ENCODE results near the gene SLX9. TPM values are rescaled to one million over a fixed set of nuclear protein-coding genes. Genes with fewer than 3 reads are reported as not detected.

Gene SLX9
- polyA plus RNA-seq, 3 donors: 12.6 to 23.3 (median 19.8) TPM

DNA sequence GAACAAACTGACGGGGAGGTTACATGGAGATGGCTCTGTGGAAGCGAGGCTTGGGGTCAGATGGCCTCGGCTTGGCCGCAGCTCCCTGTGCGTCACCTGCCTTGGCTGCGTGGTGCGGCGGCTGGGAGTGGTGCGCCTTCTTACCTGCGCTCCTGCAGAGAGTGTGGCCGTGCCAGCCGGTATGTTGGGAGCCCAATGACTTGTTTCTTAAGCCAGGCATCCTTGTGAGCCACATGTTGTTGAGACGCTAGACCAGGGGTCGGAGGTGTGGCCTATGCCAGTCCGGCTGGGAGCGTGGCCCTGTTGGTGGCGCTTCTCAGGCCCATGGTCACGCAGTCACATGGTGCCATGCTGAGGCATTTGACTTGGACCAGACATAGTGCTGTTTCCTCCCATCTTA is 10.5 kb downstream of the SLX9 start:
- DNase-seq (ENCODE audit: extremely low read depth in 1 of 11, low read depth in 9 of 11, low spot score in 4 of 11): no peak

DNA sequence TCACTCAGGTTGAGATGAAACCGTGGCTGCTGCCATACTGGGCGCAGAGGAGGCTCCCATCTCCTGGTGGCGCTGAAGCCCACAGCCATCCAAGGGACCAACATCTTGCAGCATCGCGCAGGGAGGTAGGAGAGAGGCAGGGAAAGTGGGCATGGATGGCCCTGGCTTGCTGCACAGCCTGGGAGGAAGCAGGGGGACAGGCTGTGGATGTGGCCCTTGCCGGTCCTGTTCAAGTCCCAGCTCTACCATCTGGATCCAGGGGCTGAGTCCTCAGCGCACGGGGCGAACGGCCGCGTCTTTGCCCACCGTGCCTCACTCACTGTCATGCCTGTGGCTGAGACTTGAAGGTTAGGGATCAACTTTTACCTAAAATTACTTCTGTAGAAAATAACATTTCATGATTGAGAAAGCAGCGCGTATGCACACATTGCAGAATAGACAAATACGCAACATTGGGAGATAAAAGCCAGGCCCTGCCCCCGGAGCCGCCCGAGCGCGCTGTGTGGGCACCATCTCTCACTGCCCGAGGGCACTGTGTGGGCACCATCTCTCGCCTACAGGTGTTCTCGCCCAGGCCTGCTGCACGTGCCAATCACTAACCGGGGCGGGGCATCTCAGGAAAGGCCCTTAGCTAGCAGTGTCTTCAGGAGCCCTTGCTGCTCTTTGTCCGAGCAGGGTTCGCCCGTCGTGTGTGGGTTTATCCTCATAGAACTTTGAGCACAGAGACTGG is 11.5 kb downstream of the SLX9 start:
- DNase-seq (ENCODE audit: extremely low read depth in 1 of 11, low read depth in 9 of 11, low spot score in 4 of 11): no peak

- DNase-seq (ENCODE audit: extremely low read depth in 1 of 11, low read depth in 9 of 11, low spot score in 4 of 11): no peak
These were observed 12.5 kb downstream of the SLX9 start for GRCh38 chr21:44952116-44952928.

GRCh38 chr21:44952929-44953627 is 13.2 kb downstream of the SLX9 start:
- DNase-seq (ENCODE audit: extremely low read depth in 1 of 11, low read depth in 9 of 11, low spot score in 4 of 11): no peak

DNA sequence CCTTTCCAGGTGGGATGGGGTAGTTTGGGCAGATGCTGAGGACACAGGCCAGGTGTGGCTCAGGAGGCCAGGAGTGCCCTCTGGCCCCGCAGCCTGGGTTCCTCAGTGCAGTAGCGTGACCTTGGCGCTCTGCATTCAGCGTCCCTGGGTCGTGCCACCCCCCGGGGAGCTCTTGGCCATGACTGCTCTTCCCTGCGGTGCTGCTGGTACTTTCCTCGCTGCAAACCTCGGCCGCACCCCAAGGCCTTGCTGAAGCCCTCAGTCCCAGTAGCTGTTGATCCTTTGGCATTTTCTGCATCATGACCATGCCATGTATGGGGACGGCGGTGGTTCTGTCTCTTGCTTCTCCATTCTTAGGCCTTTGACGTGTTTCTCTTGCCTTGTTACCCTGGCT is 13.8 kb downstream of the SLX9 start:
- no peak for DNase-seq (ENCODE audit: extremely low read depth in 1 of 11, low read depth in 9 of 11, low spot score in 4 of 11)

DNA sequence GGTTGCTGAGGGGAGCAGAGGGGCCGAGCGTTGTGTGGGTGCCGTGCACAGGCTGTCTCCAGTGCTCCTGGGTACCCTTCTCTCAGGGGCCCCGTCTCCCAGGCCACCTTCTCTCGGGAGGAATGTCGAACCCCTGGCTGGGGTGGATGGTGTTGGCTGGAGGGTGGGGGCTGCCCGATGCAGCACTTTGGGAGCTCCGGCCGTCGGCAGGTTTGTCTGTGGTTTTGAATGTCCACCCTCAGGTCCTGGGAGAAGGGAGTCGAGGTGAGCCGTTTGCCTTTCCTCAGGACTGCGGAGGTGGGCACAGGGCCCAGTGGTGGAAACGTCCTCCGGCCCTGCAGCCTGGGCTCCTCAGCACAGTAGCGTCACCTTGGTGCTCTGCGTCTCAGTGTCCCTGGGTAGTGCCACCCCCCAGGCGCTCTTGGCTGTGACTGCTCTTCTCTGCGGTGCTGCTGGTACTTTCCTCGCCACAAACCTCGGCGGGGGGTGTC is 14.5 kb downstream of the SLX9 start:
- no peak for DNase-seq (ENCODE audit: extremely low read depth in 1 of 11, low read depth in 9 of 11, low spot score in 4 of 11)

DNA sequence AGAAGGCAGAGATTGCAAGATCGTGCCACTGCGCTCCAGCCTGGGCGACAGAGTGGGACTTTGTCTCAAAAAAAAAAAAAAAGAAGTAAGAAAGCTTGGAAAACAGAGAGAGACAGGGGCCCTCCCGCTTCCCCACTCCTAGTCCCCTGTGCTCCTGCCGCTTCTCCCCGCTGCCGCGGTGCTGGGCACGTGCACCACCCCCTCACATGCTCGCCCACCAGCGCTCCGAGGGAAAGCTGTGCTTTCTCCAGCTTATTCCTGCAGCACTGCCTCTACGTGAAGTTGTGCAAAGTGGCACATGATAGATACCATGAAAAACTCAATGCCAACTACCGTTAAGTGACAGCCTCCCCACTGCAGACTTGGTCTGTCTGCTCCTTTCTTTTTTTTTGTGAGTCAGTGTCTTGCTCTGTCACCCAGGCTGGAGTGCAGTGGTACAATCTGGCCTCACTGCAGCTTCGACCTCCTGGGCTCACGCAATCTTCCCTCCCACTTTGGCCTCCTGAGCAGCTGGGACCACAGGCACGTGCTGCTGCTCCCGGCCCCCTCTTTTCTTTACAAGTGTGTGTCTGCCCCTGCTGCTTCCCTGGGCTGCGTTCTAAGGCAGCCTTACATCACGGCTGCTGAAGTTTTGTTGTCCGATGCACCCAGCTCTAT is 15.4 kb downstream of the SLX9 start:
- DNase-seq (ENCODE audit: extremely low read depth in 1 of 11, low read depth in 9 of 11, low spot score in 4 of 11): no peak

DNA sequence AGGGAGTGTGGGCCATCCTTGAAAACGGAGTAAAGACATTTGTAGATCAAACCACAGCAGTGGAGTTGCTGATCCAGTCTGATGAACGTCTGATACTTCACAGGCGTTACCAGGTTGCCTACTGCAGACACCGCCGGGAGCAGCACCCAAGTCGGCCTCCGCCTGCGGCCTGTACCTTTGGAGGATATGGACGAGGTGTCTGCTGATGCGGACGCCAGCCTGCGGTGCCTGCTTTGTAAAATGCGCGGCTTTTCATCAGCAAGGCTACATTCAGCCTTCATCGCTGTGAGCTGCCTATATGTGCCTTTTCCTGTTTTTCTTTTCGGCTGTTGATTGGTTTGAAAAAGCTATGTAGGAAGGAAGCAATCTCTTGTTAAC is 16.0 kb downstream of the SLX9 start:
- no peak for DNase-seq (ENCODE audit: extremely low read depth in 1 of 11, low read depth in 9 of 11, low spot score in 4 of 11)

- DNase-seq (ENCODE audit: extremely low read depth in 1 of 11, low read depth in 9 of 11, low spot score in 4 of 11): no peak
These were observed 16.7 kb downstream of the SLX9 start for GRCh38 chr21:44956356-44957046.

GRCh38 chr21:44957047-44957831 is 17.4 kb downstream of the SLX9 start:
- no peak for DNase-seq (ENCODE audit: extremely low read depth in 1 of 11, low read depth in 9 of 11, low spot score in 4 of 11)

GRCh38 chr21:44957901-44958451 is 18.1 kb downstream of the SLX9 start:
- DNase-seq (ENCODE audit: extremely low read depth in 1 of 11, low read depth in 9 of 11, low spot score in 4 of 11): no peak

DNA sequence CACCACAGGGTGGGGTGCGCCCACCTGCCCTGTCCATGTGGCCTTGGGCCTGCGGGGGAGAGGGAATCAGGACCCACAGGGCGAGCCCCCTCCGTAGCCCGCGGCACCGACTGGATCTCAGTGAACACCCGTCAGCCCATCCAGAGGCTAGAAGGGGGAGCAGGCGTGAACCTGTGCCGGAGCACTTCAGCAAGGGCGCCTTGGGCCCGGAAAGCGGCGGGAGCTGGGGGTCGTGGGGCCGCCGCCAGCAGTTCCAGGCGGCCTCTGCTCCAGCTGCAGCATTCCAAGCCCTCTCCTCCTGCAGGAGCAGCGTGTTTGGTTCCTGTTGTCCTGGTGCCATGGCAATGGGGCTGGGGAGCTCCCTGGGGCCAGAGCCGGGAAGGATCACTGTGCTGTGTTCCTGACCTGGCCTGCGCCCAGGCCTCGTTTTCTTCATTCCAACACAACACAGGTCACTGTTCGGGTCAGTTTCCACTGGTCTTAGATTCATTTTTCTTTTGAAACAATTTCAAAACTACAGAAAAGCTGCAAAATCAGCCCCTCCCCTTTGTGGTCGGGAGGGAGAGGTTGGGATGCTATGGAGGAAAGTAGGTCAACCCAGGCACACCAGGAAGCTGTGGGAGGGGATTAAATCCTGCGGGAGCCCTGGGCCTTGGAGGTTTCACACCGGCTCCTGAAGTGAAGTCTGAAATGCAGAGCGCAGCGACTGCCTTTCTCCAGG is 18.8 kb downstream of the SLX9 start:
- DNase-seq (ENCODE audit: extremely low read depth in 1 of 11, low read depth in 9 of 11, low spot score in 4 of 11): peak in 10 of 11 donors; percentile 40 to 69 (median 60)

GRCh38 chr21:44959376-44960091 is 19.7 kb downstream of the SLX9 start:
- no peak for DNase-seq (ENCODE audit: extremely low read depth in 1 of 11, low read depth in 9 of 11, low spot score in 4 of 11)

DNA sequence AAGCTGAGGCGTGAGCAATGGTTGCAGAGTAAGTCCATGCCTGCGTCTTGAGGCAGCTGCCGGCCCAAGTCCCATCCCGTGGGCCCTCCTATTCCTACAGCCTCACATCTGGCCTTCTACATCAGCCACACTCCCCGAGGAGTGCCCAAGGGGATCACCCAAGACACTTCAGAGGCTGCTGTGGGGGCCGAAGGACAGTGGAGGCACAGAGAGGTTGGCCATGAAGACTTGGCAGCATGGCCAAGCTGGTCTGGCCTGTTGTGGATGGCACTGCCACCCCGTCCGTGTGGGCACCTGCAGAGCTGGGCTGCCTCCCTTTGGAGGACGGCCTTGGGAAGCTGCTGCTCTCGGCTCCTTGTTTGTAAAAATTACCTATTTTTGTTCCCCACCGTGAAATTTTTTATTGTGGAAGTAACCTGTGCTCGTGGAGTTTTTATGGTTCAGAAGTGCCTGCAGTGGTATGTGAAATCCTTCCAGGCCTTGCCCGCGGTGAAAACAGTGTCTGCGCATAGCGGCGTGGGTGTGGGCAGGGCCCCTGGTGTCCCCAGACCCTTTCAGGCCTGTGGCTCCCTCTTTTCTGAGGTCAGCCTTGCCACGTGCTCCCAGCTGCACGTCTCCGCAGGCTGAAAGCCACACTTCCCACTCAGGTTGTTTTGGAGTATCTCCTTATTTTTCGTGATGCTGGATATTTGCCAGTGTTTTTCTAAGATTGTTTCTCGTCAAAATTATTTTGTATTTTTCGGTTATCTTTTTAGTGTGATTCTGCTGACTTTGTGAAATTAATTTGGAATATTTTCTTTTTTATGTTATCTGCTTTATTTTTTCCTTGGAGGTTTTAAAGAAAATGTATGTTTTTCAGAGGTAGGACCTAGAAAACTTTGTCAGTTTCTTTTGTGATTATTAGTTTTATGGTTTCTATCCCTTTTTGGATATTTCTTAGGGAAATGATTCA is 20.6 kb downstream of the SLX9 start:
- DNase-seq (ENCODE audit: extremely low read depth in 1 of 11, low read depth in 9 of 11, low spot score in 4 of 11): no peak

GRCh38 chr21:44962403-44962966 is 22.7 kb downstream of the SLX9 start:
- DNase-seq (ENCODE audit: extremely low read depth in 1 of 11, low read depth in 9 of 11, low spot score in 4 of 11): no peak
